Loucy (cell line): ENCODE measurements around the gene VSTM2L.
"Not testable (repeated sequence)": the region's sequence is repeated elsewhere in the genome, so short reads cannot be mapped to it uniquely, and the experiment has no call there.

Source experiments
- H2AFZ ChIP-seq: fragments of 200-600 bp; sonication (generic); 2 replicates; pipeline ENCODE4 v1.6.0; 2016; ENCODE audit warnings: antibody characterized with exemption, mild to moderate bottlenecking, low read length, moderate library complexity
- H3F3A ChIP-seq: fragments of 200-600 bp; 2 replicates; pipeline ENCODE4 v1.6.0; 2016; ENCODE audit warnings: antibody characterized with exemption, low read depth, mild to moderate bottlenecking
- H3K27me3 ChIP-seq: fragments of 200-600 bp; sonication (generic); 2 replicates; pipeline ENCODE4 v1.6.1; 2014; ENCODE audit warnings: low read length, mild to moderate bottlenecking; ENCODE audit not compliant: insufficient read depth, poor library complexity, severe bottlenecking
- H3K36me3 ChIP-seq: fragments of 200-600 bp; sonication (generic); 2 replicates; pipeline ENCODE4 v1.6.1; 2016; ENCODE audit warnings: low read length; ENCODE audit not compliant: insufficient read depth
- H3K4me1 ChIP-seq: fragments of 200-600 bp; sonication (generic); 2 replicates; pipeline ENCODE4 v1.5.1; 2014; ENCODE audit warnings: low read length, mild to moderate bottlenecking; ENCODE audit not compliant: insufficient read depth, poor library complexity, severe bottlenecking
- H3K4me2 ChIP-seq: fragments of 200-600 bp; sonication (generic); 2 replicates; pipeline ENCODE4 v1.6.0; 2014; ENCODE audit warnings: antibody characterized with exemption, low read length, low read depth, mild to moderate bottlenecking; ENCODE audit not compliant: poor library complexity, severe bottlenecking
- H3K4me3 ChIP-seq: fragments of 200-600 bp; sonication (generic); 2 replicates; pipeline ENCODE4 v1.5.1; 2014; ENCODE audit warnings: low read length, mild to moderate bottlenecking, mixed read lengths; ENCODE audit not compliant: poor library complexity, severe bottlenecking
- H3K79me2 ChIP-seq: fragments of 200-600 bp; sonication (generic); 2 replicates; pipeline ENCODE4 v1.6.1; 2014; ENCODE audit warnings: low read length; ENCODE audit not compliant: insufficient read depth
- H3K9ac ChIP-seq: fragments of 200-600 bp; sonication (generic); 2 replicates; pipeline ENCODE4 v1.6.0; 2014; ENCODE audit warnings: mild to moderate bottlenecking, low read depth, low read length, moderate library complexity; ENCODE audit not compliant: poor library complexity, severe bottlenecking
- H3K9me2 ChIP-seq: fragments of 200-600 bp; sonication (generic); replicated peaks from 2 replicates; pipeline ENCODE4 v1.6.1; 2016; ENCODE audit warnings: low read depth, low read length, mixed read lengths
- H3K9me3 ChIP-seq: fragments of 200-600 bp; sonication (generic); 2 replicates; pipeline ENCODE4 v1.6.1; 2014; ENCODE audit warnings: mild to moderate bottlenecking, antibody characterized with exemption, low read length, low read depth; ENCODE audit not compliant: insufficient read depth
- H4K20me1 ChIP-seq: fragments of 200-600 bp; sonication (generic); 2 replicates; pipeline ENCODE4 v1.6.0; 2014; ENCODE audit warnings: antibody characterized with exemption, low read length, mild to moderate bottlenecking; ENCODE audit not compliant: insufficient read depth, poor library complexity, severe bottlenecking
- EZH2phosphoT487 ChIP-seq: fragments of 200-600 bp; IDR thresholded peaks from 2 replicates; pipeline ENCODE4 v1.6.1; 2018; ENCODE audit warnings: antibody characterized with exemption, mild to moderate bottlenecking, moderate library complexity, borderline replicate concordance
- TF ChIP-seq, protein P1 (sequence below): fragments of 200-600 bp; sonication (generic); conservative IDR thresholded peaks from 2 replicates; pipeline ENCODE4 v1.5.1; 2014; ENCODE audit warnings: mild to moderate bottlenecking, antibody characterized with exemption, low read length

The VSTM2L gene

DNA sequence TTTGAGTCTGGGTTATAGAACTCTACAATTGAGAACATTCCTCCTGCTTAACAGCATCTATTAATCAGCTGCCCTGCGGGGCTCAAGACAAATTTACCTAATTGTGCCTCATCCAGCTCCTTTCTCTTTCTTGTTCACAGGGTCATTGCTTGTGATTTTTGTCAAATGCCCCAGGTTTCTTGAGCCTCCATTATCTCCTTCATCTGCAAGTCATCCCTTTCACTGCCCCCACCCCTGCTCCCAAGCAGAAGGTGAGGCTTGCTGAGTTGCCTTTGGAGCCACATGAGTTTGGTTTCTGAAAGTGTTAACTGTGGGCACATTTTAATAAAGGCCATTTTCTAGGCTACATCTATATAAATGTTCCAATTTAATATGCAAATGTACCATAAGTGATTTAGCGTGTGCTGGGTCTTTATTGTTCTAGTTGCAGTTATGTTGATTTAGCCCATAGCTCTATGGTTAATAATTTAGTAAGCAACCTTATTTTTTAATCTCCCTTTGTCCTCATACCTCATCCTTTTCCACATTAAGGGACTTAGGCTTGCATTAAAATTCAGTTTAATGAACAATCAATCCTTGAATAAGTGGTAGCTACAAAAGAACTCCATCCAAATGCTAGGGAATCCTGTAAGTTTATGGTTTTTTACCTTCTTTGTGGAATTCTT is 56.1 kb downstream of the VSTM2L start:
- Histone ChIP-seq H3K9me3 (no peaks in the 10 kb centered on the region), H3K27me3 (no peaks in the 10 kb centered on the region), H3K4me1 (no peaks in the 10 kb centered on the region), H4K20me1 (no peaks in the 10 kb centered on the region), H3K9ac (no peak overlapping the region), H2AFZ (no peak overlapping the region), H3K4me2 (no peak overlapping the region), H3K36me3 (no peaks in the 10 kb centered on the region), H3K79me2 (no peaks in the 10 kb centered on the region), H3K4me3 (no peak overlapping the region), H3K9me2 (no peaks in the 10 kb centered on the region), H3F3A (no peaks in the 10 kb centered on the region)
- no peak for TF ChIP-seq EZH2phosphoT487
- TF ChIP-seq, protein P1, sequence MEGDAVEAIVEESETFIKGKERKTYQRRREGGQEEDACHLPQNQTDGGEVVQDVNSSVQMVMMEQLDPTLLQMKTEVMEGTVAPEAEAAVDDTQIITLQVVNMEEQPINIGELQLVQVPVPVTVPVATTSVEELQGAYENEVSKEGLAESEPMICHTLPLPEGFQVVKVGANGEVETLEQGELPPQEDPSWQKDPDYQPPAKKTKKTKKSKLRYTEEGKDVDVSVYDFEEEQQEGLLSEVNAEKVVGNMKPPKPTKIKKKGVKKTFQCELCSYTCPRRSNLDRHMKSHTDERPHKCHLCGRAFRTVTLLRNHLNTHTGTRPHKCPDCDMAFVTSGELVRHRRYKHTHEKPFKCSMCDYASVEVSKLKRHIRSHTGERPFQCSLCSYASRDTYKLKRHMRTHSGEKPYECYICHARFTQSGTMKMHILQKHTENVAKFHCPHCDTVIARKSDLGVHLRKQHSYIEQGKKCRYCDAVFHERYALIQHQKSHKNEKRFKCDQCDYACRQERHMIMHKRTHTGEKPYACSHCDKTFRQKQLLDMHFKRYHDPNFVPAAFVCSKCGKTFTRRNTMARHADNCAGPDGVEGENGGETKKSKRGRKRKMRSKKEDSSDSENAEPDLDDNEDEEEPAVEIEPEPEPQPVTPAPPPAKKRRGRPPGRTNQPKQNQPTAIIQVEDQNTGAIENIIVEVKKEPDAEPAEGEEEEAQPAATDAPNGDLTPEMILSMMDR = no peak

DNA sequence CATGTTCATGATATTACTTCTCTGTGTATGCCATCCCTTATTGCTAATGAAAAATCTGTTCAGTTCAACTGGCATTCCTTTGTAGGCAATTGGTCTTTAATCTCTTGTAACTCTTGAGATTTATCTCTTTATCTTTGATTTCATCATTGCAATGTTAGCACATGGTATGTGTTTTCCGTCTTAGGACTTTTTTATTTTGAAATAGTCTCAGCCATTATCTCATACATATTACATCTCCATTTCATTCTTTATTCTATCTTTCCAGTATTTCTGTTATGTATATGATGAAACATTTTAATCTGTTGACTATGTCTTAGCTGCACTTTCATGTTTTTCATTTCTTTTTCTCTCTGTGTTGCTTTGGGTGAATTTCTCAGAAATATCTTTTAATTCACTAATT is 58.1 kb downstream of the VSTM2L start:
- H3K4me1 ChIP-seq = no peaks in the 10 kb centered on the region
- no peak overlapping the region for H3K4me2 ChIP-seq
- no peaks in the 10 kb centered on the region for H3K27me3 ChIP-seq
- no peaks in the 10 kb centered on the region for H3K36me3 ChIP-seq
- H2AFZ ChIP-seq = no peak overlapping the region
- no peaks in the 10 kb centered on the region for H3F3A ChIP-seq
- no peak overlapping the region for H3K9ac ChIP-seq
- no peaks in the 10 kb centered on the region for H3K9me2 ChIP-seq
- TF ChIP-seq, protein P1 = no peak
- no peak for TF ChIP-seq EZH2phosphoT487
- no peaks in the 10 kb centered on the region for H4K20me1 ChIP-seq
- no peaks in the 10 kb centered on the region for H3K9me3 ChIP-seq
- no peaks in the 10 kb centered on the region for H3K79me2 ChIP-seq
- no peak overlapping the region for H3K4me3 ChIP-seq

DNA sequence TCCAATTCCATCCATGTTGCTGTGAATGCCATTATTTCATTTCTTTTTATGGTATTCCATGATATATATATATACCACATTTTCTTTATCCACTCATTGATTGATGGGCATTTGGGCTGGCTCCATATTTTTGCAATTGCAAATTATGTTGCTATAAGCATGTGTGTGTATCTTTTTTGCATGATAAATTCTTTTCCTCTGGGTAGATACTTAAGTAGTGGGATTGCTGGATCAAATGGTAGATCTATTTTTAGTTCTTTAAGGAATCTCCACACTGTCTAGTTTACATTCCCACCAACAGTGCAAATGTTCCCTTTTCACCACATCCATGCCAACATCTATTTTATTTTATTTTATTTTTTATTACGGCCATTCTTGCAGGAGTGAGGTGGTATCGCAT is 60.6 kb downstream of the VSTM2L start:
- H4K20me1 ChIP-seq, H3K79me2 ChIP-seq, H3K9me3 ChIP-seq, H3K36me3 ChIP-seq, H3K9me2 ChIP-seq, H3F3A ChIP-seq, H3K4me2 ChIP-seq, H2AFZ ChIP-seq, H3K4me1 ChIP-seq, H3K9ac ChIP-seq, H3K4me3 ChIP-seq, H3K27me3 ChIP-seq: not testable (repeated sequence)

DNA sequence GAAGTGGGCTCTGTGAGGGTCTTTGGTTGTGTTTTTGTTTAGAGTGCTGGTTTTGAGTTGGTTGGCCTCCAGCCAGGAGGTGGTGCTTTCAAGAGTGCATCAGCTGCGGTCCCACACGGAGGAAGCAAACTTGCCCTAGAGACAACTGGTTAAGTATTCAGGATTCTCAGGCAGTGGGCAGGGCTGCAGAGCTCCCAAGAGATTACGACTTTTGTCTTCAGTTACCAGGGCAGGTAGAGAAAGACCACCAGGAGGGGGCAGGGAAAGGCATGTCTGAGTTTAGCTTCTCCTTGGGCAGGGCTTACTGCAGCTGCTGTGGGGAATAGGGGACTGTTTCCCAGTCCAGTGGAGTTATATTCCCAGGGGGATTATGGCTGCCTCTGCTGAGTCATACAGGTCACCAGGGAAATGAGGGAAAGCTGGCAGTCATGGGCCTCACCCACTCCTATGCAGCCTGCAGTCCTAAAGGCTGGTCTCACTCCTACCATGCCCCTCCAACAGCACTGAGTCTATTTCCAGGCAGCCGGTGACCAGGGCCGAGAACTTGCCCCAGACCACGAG is 66.0 kb downstream of the VSTM2L start:
- Histone ChIP-seq H4K20me1 (no peaks in the 10 kb centered on the region), H3K4me2 (no peak overlapping the region), H3K4me1 (no peaks in the 10 kb centered on the region), H3F3A (no peaks in the 10 kb centered on the region), H3K4me3 (no peak overlapping the region), H2AFZ (no peak overlapping the region), H3K9me3 (no peaks in the 10 kb centered on the region), H3K27me3 (no peaks in the 10 kb centered on the region), H3K79me2 (no peaks in the 10 kb centered on the region), H3K36me3 (no peaks in the 10 kb centered on the region), H3K9me2 (no peaks in the 10 kb centered on the region), H3K9ac (no peak overlapping the region)
- TF ChIP-seq, protein P1 = no peak
- TF ChIP-seq EZH2phosphoT487 = no peak
